Right lobe of liver (tissue), 6 donors: ENCODE measurements around the gene FAM83D. TPM values are rescaled to one million over a fixed set of nuclear protein-coding genes. Genes with fewer than 3 reads are reported as not detected.

Experiments used
- ATAC-seq, 4 donors: fragments of 200-7000 bp; cut with Tn5 transposase; one replicate each; pipeline ENCODE4 v1.9.1; 2020; ENCODE audit warnings: mild to moderate bottlenecking in 4 of 4, moderate library complexity in 4 of 4
- DNase-seq, 3 donors: peaks; one replicate each; pipeline ENCODE4 v3.0.0-alpha.2; 2020
- H3K27ac ChIP-seq, 3 donors: fragments of 200-600 bp; one replicate each; pipeline ENCODE4 v1.8.0; 2022
- H3K27me3 ChIP-seq, 2 donors: fragments of 200-600 bp; one replicate each; pipeline ENCODE4 v1.8.0; 2022
- H3K36me3 ChIP-seq, 4 donors: fragments of 200-600 bp; sonication (generic) in 1 of 4; one replicate each; pipeline versions ENCODE4 v1.5.1 to v1.8.0; 2017 to 2022; ENCODE audit warnings: control low read depth in 1 of 4
- H3K4me1 ChIP-seq, 4 donors: fragments of 200-600 bp; sonication (generic) in 1 of 4; one replicate each; pipeline versions ENCODE4 v1.5.1 to v1.8.0; 2017 to 2022; ENCODE audit warnings: control low read depth in 1 of 4
- H3K4me3 ChIP-seq, 3 donors: fragments of 200-600 bp; one replicate each; pipeline ENCODE4 v1.8.0; 2022
- H3K9me3 ChIP-seq, 4 donors: fragments of 200-600 bp; sonication (generic) in 1 of 4; one replicate each; pipeline versions ENCODE4 v1.5.1 to v1.8.0; 2017 to 2022; ENCODE audit warnings: control low read depth in 1 of 4
- POLR2A ChIP-seq: fragments of 450-650 bp; IDR thresholded peaks from one replicate; pipeline ENCODE4 v1.6.1; 2017; ENCODE audit warnings: antibody characterized with exemption, mild to moderate bottlenecking
- WGBS: methylation state at CpG from one replicate; pipeline ENCODE4 v1.1.6; 2018; ENCODE audit warnings: low coverage, low lambda C conversion rate; ENCODE audit not compliant: insufficient coverage; ENCODE audit errors: missing lambda C conversion rate; 5-methylcytosine and 5-hydroxymethylcytosine counted together
- intact Hi-C, 2 donors: fragments of 100-400 bp; cut with DNase I; formaldehyde crosslinking; loops; one replicate each; pipeline versions ENCODE4 v1.11.2 to v1.14.1; 2022
- total RNA-seq, 6 experiments: library from RNA; depleted of rRNA in 2 of 6; stranded (reverse); fragments of >200 nt in 2 of 6; fragmentation: NEBNext Ultra II Directional in 3 of 6; extraction: Animal tissue kit (Norgen Biotek cat#: 25700) in 3 of 6; gene quantifications; one replicate each; pipeline versions ENCODE4 v1.1.0 to v1.2.4, GENCODE V29; 2016 to 2023
- TF ChIP-seq, protein P1 (sequence below), 4 donors: fragments of 200-600 bp in 3 of 4; fragments of 450-650 bp in 1 of 4; IDR thresholded peaks; one replicate each; pipeline versions ENCODE4 v1.5.1 to v1.8.0; 2016 to 2022; ENCODE audit warnings: antibody characterized with exemption in 4 of 4, mild to moderate bottlenecking in 2 of 4
- donor health status: DM: no; HTN: yes; CAD: no.
- donor health status: DM: no; HTN: no; CAD: no.
- donor health status: DM: no; HTN: no; CAD: no.
- donor health status: DM: no; HTN: yes; CAD: no.
- donor health status: DM: no; HTN: yes; CAD: no.

FAM83D gene
- total RNA-seq, 6 experiments from 2014 or later, result 0.83 to 3.3 (median 1.7) TPM

DNA sequence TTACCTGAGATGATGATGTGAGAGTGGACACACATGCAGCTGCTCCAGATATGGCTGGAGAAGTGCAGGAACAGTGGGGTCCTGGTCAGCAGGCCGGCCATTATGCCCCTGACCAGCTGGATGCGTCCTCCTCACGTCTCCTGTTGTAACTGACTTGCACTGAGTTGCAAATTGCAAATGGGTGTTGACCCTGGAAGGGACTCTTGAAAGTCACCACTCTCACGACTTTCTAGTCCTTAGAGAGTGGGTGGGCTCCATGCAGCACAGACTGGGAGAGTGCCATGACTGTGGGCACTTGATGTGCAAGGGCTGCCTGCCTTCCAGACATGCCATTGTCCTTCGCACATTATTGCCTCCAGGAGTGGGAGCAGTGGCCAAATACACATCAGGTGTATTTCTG is 10.8 kb downstream of the FAM83D start:
- intact Hi-C loops, result no loop called here

GRCh38 chr20:38937978-38938473 is 11.8 kb downstream of the FAM83D start:
- no peaks in the 10 kb centered on the region for H3K27me3 ChIP-seq
- TF ChIP-seq, protein P1, sequence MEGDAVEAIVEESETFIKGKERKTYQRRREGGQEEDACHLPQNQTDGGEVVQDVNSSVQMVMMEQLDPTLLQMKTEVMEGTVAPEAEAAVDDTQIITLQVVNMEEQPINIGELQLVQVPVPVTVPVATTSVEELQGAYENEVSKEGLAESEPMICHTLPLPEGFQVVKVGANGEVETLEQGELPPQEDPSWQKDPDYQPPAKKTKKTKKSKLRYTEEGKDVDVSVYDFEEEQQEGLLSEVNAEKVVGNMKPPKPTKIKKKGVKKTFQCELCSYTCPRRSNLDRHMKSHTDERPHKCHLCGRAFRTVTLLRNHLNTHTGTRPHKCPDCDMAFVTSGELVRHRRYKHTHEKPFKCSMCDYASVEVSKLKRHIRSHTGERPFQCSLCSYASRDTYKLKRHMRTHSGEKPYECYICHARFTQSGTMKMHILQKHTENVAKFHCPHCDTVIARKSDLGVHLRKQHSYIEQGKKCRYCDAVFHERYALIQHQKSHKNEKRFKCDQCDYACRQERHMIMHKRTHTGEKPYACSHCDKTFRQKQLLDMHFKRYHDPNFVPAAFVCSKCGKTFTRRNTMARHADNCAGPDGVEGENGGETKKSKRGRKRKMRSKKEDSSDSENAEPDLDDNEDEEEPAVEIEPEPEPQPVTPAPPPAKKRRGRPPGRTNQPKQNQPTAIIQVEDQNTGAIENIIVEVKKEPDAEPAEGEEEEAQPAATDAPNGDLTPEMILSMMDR (IDR thresholded peaks at IDR 0.05), result no peak
- no peaks in the 10 kb centered on the region for H3K4me1 ChIP-seq
- no peaks in the 10 kb centered on the region for H3K9me3 ChIP-seq
- no peak for DNase-seq
- ATAC-seq, result no peak
- no peaks in the 10 kb centered on the region for H3K36me3 ChIP-seq
- 98% methylated on average over 5 of the region's 7 CpGs for WGBS
- intact Hi-C loops, result no loop called here
- no peak overlapping the region for H3K4me3 ChIP-seq
- H3K27ac ChIP-seq, result no peak overlapping the region

More for the DNA sequence above, 10.8 kb downstream of the FAM83D start:
- Histone ChIP-seq H3K9me3 (no peaks in the 10 kb centered on the region), H3K4me1 (no peaks in the 10 kb centered on the region), H3K27me3 (no peaks in the 10 kb centered on the region), H3K4me3 (no peak overlapping the region), H3K27ac (no peak overlapping the region), H3K36me3 (no peaks in the 10 kb centered on the region)
- DNase-seq (no peak), ATAC-seq (no peak)
- TF ChIP-seq POLR2A, result no peak
- TF ChIP-seq, protein P1 (IDR thresholded peaks at IDR 0.05), result no peak
- WGBS, result no CpG with 5 or more reads among the region's 5 CpGs

GRCh38 chr20:38939686-38940085 is 13.5 kb downstream of the FAM83D start:
- intact Hi-C loops, result no loop called here
- no peaks in the 10 kb centered on the region for H3K36me3 ChIP-seq
- H3K27me3 ChIP-seq, result no peaks in the 10 kb centered on the region
- no peak overlapping the region for H3K4me3 ChIP-seq
- WGBS, result 82% methylated on average over 2 of the region's 2 CpGs
- no peaks in the 10 kb centered on the region for H3K4me1 ChIP-seq
- TF ChIP-seq POLR2A, result no peak
- TF ChIP-seq, protein P1 (IDR thresholded peaks at IDR 0.05), result no peak
- no peaks in the 10 kb centered on the region for H3K9me3 ChIP-seq
- H3K27ac ChIP-seq, result no peak overlapping the region
- ATAC-seq, result no peak
- DNase-seq, result no peak

DNA sequence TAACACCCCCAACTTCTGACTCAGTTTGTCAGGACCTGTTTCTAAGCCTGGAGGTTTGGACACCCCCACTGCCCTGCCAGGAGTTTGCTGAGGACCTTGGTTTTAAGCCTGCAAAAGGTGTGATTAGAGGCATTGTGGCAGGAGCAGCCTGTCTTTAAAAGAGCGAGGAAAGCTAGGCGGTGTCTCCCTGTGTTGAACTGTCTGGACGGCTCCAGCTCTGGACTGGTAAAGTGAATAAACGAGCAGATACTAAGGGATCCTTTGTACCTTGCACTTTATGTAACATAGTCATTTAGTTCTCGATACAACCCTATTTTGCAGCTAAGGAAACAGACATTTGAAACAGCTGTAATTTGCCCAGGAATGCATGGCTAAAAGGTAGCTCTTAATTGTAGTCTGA is 14.4 kb downstream of the FAM83D start:
- DNase-seq, result no peak
- WGBS, result 79% methylated on average over 4 of the region's 5 CpGs
- ATAC-seq, result no peak
- H3K27ac ChIP-seq, result no peak overlapping the region
- H3K4me3 ChIP-seq, result no peak overlapping the region
- no peaks in the 10 kb centered on the region for H3K36me3 ChIP-seq
- no peaks in the 10 kb centered on the region for H3K4me1 ChIP-seq
- TF ChIP-seq, protein P1 (IDR thresholded peaks at IDR 0.05), result no peak
- TF ChIP-seq POLR2A, result no peak
- H3K27me3 ChIP-seq, result no peaks in the 10 kb centered on the region
- intact Hi-C loops, result no loop called here
- H3K9me3 ChIP-seq, result no peaks in the 10 kb centered on the region
